ENCODE measurements around the gene USP24. TPM values are rescaled to one million over a fixed set of nuclear protein-coding genes. Genes with fewer than 3 reads are reported as not detected.

Gene USP24
- total RNA-seq, 4 donors from 2014 or later: 20.9 to 58.6 (median 40.5) TPM

DNA sequence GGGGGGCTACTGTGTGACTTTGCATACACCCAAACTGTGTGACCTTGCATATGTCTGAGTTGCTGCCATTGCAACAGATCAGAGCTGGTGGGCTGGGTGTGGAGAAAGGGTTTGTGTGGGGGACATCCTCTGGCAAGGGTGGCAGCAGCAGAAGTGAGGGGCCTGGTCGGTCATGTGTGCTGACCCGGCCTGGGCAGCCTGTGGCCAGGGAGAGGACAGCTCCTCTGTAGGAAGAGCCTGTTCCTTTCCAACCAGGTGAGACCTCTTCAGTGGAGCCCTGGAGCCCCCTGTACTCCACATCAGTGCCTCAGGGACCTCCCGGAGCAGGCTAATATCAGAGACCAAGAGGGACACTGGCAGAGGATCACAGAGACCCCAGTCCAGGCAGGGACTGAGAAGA lies 167.6 kb downstream of the USP24 start:
- intact Hi-C loops (cut with DNase I; ENCODE audit: low total_unique reads): no loop called here
- DNase-seq (ENCODE audit: low spot score in 2 of 2): no peak
- WGBS, 2 donors: 95 to 97% methylated on average over 3 of the region's 3 CpGs

DNA sequence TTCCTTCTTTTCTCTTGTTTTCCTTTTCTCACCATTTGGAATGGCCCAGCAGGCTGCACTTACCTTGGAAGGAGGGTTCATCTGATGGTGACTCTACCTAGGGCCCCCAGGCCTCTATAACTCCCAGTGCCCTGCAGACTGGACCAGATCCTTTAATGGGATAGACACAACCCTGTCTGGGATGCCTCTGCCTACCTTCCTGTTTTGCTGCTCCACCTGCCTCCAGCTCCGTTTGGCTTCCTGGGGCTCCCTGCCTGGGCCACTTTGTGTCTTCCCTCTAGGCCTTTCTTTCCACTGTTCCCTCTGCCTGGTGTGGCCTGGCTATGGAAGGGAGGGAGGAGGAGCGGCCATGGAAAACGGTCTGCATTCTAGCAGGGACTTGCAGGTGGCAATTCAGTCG lies 168.3 kb downstream of the USP24 start:
- 82 to 86% methylated on average over 4 of the region's 4 CpGs for WGBS, 2 donors
- TF ChIP-seq POLR2A (IDR thresholded peaks at IDR 0.05): no peak
- TF ChIP-seq, protein P1, sequence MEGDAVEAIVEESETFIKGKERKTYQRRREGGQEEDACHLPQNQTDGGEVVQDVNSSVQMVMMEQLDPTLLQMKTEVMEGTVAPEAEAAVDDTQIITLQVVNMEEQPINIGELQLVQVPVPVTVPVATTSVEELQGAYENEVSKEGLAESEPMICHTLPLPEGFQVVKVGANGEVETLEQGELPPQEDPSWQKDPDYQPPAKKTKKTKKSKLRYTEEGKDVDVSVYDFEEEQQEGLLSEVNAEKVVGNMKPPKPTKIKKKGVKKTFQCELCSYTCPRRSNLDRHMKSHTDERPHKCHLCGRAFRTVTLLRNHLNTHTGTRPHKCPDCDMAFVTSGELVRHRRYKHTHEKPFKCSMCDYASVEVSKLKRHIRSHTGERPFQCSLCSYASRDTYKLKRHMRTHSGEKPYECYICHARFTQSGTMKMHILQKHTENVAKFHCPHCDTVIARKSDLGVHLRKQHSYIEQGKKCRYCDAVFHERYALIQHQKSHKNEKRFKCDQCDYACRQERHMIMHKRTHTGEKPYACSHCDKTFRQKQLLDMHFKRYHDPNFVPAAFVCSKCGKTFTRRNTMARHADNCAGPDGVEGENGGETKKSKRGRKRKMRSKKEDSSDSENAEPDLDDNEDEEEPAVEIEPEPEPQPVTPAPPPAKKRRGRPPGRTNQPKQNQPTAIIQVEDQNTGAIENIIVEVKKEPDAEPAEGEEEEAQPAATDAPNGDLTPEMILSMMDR (IDR thresholded peaks at IDR 0.05): no peak
- H3K4me3 ChIP-seq (ENCODE audit: low read depth, poor library complexity, severe bottlenecking): no peak overlapping the region
- intact Hi-C loops (cut with DNase I; ENCODE audit: low total_unique reads): no loop called here
- no peak for DNase-seq (ENCODE audit: low spot score in 2 of 2)

More for the DNA sequence above, 167.6 kb downstream of the USP24 start:
- H3K4me3 ChIP-seq (ENCODE audit: low read depth, poor library complexity, severe bottlenecking): no peak overlapping the region
- TF ChIP-seq, protein P1 (IDR thresholded peaks at IDR 0.05): no peak
- TF ChIP-seq POLR2A (IDR thresholded peaks at IDR 0.05): no peak

DNA sequence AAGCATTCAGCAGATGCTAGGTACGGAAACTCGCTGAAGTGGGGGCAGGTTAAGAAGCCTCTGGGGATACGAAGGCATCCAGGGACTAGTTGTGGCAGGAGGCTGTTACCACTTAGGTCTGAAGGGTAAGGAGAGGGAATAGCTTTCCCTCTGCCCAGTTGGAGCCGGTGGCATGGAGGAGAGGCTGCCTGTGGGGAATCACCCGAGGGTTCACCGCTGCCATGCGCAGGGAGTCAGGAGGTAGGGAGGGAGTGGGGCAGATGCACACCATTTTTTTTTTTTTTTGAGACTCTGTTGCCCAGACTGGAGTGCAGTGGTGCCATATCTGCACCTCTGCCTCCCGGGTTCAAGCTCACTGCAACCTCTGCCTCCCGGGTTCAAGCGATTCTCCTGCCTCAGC lies 169.7 kb downstream of the USP24 start:
- DNase-seq (ENCODE audit: low spot score in 2 of 2): no peak
- TF ChIP-seq POLR2A (IDR thresholded peaks at IDR 0.05): no peak
- H3K4me3 ChIP-seq (ENCODE audit: low read depth, poor library complexity, severe bottlenecking): no peak overlapping the region
- WGBS, 2 donors: 95% methylated on average over 10 of the region's 10 CpGs
- intact Hi-C loops (cut with DNase I; ENCODE audit: low total_unique reads): no loop called here

DNA sequence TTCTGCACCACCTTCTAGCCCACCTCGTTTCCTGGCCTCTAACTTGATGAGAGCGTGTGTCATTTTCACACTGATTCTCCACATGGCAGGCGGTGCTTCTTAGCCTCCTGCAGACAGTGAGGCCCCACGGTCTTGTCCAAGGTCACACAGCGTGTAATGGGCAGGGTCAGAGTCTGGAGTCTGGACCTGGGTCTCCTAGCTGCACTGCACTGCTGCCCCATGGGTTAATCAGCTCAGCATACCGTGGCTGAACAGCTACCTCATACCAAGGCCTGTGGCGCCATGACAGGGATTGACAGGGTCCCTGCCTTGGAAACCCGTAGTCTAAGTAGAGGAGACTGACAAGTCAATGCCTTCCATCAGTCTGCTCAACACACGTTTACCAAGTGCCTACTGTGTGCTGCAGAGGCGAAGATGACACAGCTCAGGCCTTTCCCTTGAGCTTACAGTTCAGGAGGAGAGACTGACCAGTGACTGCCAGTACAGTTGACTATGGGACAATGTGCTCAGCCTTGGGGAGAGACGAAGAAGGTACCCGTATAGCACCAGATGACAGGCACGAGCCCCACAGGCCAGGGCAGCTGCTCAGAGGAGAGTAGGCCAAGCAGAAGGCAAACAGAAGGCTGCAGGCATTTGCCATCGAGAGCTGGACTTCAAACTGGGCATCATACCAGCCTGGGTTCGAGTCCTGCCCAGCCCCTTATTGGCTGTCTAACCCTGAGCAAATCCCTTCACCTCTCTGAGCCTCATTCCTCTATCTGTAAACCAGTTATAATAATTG lies 170.4 kb downstream of the USP24 start:
- intact Hi-C loops (cut with DNase I; ENCODE audit: low total_unique reads): no loop called here
- H3K4me3 ChIP-seq (ENCODE audit: low read depth, poor library complexity, severe bottlenecking): no peak overlapping the region
- TF ChIP-seq POLR2A (IDR thresholded peaks at IDR 0.05): no peak
- TF ChIP-seq, protein P1 (IDR thresholded peaks at IDR 0.05): no peak
- no peak for DNase-seq (ENCODE audit: low spot score in 2 of 2)
- 87 to 88% methylated on average over 15 of the region's 15 CpGs for WGBS, 2 donors

DNA sequence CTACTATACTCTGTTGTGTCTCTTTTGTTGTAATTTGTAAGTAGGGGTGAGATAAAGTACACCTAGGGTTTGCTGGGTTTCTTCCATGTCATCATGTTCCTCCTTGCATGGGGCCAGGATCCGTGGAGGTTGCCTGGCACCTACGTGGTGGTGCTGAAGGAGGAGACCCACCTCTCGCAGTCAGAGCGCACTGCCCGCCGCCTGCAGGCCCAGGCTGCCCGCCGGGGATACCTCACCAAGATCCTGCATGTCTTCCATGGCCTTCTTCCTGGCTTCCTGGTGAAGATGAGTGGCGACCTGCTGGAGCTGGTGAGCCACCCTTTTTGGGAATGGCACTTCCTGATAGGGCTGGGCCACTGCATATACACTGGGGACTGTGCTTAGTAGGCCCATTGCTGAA lies 171.4 kb downstream of the USP24 start:
- intact Hi-C loops (cut with DNase I; ENCODE audit: low total_unique reads): no loop called here
- WGBS, 2 donors: 96% methylated on average over 9 of the region's 9 CpGs
- no peak for TF ChIP-seq POLR2A (IDR thresholded peaks at IDR 0.05)
- TF ChIP-seq, protein P1 (IDR thresholded peaks at IDR 0.05): no peak
- H3K4me3 ChIP-seq (ENCODE audit: low read depth, poor library complexity, severe bottlenecking): no peak overlapping the region
- no peak for DNase-seq (ENCODE audit: low spot score in 2 of 2)

DNA sequence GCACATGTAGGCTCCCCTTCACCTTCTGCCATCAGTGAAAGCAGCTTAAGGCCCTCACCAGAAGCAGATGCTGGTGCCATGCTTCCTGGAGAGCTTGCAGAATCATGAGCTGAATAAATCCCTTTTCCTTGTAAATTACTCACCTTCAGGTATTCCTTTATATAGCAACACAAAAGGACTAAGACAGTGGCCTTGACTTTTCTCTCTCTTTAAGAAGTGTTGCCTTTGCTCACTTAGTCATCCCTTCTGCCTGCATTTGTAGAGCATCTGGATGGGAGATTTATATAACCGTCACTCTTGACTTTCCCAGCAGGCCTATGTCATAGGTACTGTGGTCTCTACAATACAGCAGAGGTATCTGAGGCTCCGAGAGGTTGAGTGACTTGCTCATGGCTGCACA lies 172.2 kb downstream of the USP24 start:
- 90 to 100% methylated on average over 2 of the region's 2 CpGs for WGBS, 2 donors
- TF ChIP-seq POLR2A (IDR thresholded peaks at IDR 0.05): no peak
- TF ChIP-seq, protein P1 (IDR thresholded peaks at IDR 0.05): no peak
- intact Hi-C loops (cut with DNase I; ENCODE audit: low total_unique reads): no loop called here
- no peak for DNase-seq (ENCODE audit: low spot score in 2 of 2)
- no peak overlapping the region for H3K4me3 ChIP-seq (ENCODE audit: low read depth, poor library complexity, severe bottlenecking)

Data from lower leg skin (tissue), 4 donors.